CD4-positive, alpha-beta T cell treated with Interleukin-4 for 4 hours (primary cell): ENCODE results near the gene SHC4.
"Not testable (repeated sequence)": the region's sequence is repeated elsewhere in the genome, so short reads cannot be mapped to it uniquely, and the experiment has no call there.

Source experiments
- DNase-seq: peaks from one replicate; pipeline ENCODE4 v3.0.0-alpha.2; 2020

The SHC4 gene

GRCh38 chr15:48916721-48917120 is 47.0 kb downstream of the SHC4 start:
- DNase-seq: no peak

GRCh38 chr15:48915861-48916260 is 47.9 kb downstream of the SHC4 start:
- DNase-seq: no peak

GRCh38 chr15:48914717-48915116 is 49.0 kb downstream of the SHC4 start:
- no peak for DNase-seq

- no peak for DNase-seq
These were observed 50.6 kb downstream of the SHC4 start for GRCh38 chr15:48913141-48913540.

- DNase-seq: not testable (repeated sequence)
These were observed 53.2 kb downstream of the SHC4 start for GRCh38 chr15:48910554-48910953.

GRCh38 chr15:48909313-48909712 is 54.4 kb downstream of the SHC4 start:
- not testable (repeated sequence) for DNase-seq

GRCh38 chr15:48905847-48906246 is 57.9 kb downstream of the SHC4 start:
- DNase-seq: no peak

GRCh38 chr15:48905216-48905615 is 58.5 kb downstream of the SHC4 start:
- DNase-seq: no peak

- no peak for DNase-seq
These were observed 59.0 kb downstream of the SHC4 start for GRCh38 chr15:48904758-48905157.

- DNase-seq: no peak
These were observed 63.9 kb downstream of the SHC4 start for GRCh38 chr15:48899793-48900192.

- DNase-seq: no peak
These were observed 65.3 kb downstream of the SHC4 start for GRCh38 chr15:48898446-48898845.

GRCh38 chr15:48898032-48898431 is 65.7 kb downstream of the SHC4 start:
- DNase-seq: no peak

GRCh38 chr15:48896869-48897814 is 66.6 kb downstream of the SHC4 start:
- DNase-seq: no peak

- no peak for DNase-seq
These were observed 70.4 kb downstream of the SHC4 start for GRCh38 chr15:48893311-48893710.

- no peak for DNase-seq
These were observed 72.4 kb downstream of the SHC4 start for GRCh38 chr15:48891232-48891765.

- no peak for DNase-seq
These were observed 73.2 kb downstream of the SHC4 start for GRCh38 chr15:48890375-48890972.

GRCh38 chr15:48889925-48890324 is 73.8 kb downstream of the SHC4 start:
- no peak for DNase-seq

GRCh38 chr15:48888836-48889235 is 74.9 kb downstream of the SHC4 start:
- no peak for DNase-seq

GRCh38 chr15:48888191-48888590 is 75.5 kb downstream of the SHC4 start:
- no peak for DNase-seq

- DNase-seq: no peak
These were observed 76.6 kb downstream of the SHC4 start for GRCh38 chr15:48887144-48887543.

GRCh38 chr15:48883699-48884098 is 80.0 kb downstream of the SHC4 start:
- no peak for DNase-seq

- DNase-seq: no peak
These were observed 83.6 kb downstream of the SHC4 start for GRCh38 chr15:48880070-48880634.
